A549 treated with CpdA at 1 μM for 4 hours (cell line): ENCODE measurements around the gene DPP4. TPM values are rescaled to one million over a fixed set of nuclear protein-coding genes. Genes with fewer than 3 reads are reported as not detected.

Experiments
- total RNA-seq: library from RNA; stranded (reverse); fragments of 200-300 nt; extraction: Qiagen RNA extraction; gene quantifications from 5 replicates; pipeline ENCODE4 v1.2.3, GENCODE V29; 2022; ENCODE audit warnings: low read depth

DPP4 gene
- total RNA-seq = 0.33 to 0.76 TPM (median 0.59 TPM) in 5 replicates

DNA sequence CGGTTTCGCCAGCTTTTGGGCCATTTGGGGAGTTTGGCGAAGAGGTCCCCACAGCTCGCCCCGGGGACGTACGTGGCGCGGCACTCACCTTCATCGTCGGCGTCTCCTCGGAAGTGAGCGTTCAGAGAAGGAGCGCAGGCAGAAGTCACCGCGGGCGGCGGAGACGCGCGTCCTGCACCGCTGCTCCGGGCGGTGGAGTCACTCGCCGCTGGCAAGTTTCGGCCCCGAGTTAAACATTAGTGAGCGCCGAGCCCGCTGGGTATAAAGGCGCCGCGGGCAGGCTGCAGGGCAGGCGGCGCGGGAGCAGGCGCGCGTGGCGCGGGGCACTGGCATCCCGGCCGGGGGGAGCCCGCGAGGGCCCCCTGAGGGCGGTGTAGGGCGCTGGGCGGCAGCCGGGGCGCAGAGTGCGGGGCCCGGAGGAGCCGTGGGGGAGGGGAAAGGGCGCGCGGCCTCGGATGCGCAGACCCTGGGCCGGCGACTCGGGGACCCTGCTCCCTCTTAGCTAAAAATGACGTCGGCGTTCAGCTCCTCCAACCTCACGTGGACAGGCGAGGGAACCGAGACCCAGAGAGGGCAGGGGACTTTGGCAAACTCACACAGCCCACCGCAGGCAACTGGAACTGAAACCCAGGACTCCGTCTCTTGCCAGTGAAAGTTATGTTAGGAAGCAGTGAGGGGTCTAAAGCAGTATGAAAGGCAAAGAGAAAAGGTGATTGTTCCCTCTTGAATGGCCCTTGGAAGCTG lies at the start of gene DPP4:
DPP4 (minus strand) TSS at position 328 of the 744 bp plus-strand sequence; CDS start at position 94, 234 bp downstream.

Other genes starting within 250 kb of the DPP4 start
- not detected in 5 replicates for gene GCG, start 78.0 kb upstream of the DPP4 start, total RNA-seq
- gene FAP, start 169.2 kb upstream of the DPP4 start, total RNA-seq = 0.12 TPM in 1 of 5 replicates, not detected in the others
- gene IFIH1, start 244.5 kb upstream of the DPP4 start, total RNA-seq = 0.95 to 1.9 TPM (median 1.3 TPM) in 5 replicates